GM18505 (cell line): Measurements from ENCODE around the gene ESAM.

Source experiments
- ATAC-seq: cut with Tn5 transposase; IDR thresholded peaks from one replicate; pipeline ENCODE4 v1.9.1; 2021; ENCODE audit not compliant: unreplicated experiment
- POLR2A ChIP-seq: IDR thresholded peaks from 4 replicates; pipeline ENCODE4 v1.6.1; 2011; ENCODE audit warnings: borderline replicate concordance; ENCODE audit not compliant: insufficient read depth, insufficient read length; ENCODE audit errors: extremely low read depth

The ESAM gene

DNA sequence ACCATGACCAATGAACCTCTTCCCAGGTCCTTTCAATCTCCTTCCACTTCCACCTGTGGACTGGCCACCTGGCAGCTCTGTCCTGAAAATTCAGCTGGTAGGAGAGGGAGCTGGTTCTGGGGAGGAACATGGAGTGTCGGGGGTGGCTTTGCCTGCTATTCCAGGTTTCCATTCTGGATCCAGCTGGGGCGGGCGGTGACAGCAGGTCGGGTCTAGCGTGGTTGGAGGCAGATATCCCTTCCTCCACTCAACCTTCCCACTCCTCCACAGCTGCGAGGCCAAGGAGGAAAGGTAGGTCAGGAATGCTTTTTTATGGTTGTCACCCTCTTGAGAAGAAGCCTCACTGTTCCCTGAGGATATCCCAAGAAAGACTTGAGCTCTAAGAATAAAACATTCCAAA lies 19.0 kb downstream of the ESAM start:
- TF ChIP-seq POLR2A, result no peak

DNA sequence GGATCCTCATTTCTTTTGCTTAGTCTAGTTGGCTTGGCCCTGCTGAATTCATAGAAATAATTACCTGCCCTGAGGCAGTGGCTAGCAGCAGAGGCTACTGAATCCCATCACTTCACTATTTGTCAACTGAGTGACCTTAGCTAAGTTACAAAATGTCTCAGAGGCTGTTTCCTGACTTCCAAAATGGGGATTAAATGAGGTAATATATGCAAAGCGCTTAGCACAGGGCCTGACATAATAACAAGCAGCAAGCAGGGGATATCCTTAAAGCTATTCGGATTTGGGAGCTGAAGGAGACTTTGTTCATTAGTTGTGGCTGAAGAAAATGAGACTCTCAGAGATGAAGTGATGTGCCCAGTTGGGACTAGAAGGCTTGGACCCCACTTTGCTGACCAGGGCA lies 19.5 kb downstream of the ESAM start:
- TF ChIP-seq POLR2A, result no peak
- ATAC-seq, result no peak

More for the DNA sequence above, 19.0 kb downstream of the ESAM start:
- ATAC-seq, result no peak

DNA sequence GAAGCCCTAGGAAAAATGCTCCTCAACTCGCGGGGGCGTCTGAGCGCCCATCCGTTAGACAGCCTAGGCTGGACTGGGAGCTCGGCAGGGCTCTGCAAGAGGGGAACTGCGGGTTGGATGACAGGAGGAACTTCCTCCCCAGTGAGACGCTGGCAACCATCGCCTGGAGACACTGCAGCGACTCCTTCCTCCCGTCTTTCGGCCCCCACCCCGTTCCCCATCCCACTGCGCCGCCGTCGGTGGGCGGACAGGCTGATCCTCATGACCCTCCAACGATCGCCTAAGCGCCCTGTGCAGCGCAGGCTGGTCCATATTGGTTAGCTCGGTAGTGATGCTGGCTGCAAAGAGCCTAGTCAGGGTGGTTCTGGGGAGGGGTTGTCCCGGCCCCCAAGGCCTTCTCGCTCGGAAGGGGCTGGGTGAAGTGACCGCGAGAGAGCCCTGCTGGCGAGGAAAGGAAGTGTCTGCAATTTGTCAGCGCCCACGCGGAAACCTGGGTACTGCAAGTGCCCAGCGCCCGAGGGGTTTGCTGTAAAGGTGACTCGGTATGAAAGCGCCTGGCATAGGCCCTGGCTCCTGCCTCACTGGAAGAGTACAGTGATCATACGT lies 21.7 kb downstream of the ESAM start:
- no peak for TF ChIP-seq POLR2A
- peak; percentile 38 for ATAC-seq

DNA sequence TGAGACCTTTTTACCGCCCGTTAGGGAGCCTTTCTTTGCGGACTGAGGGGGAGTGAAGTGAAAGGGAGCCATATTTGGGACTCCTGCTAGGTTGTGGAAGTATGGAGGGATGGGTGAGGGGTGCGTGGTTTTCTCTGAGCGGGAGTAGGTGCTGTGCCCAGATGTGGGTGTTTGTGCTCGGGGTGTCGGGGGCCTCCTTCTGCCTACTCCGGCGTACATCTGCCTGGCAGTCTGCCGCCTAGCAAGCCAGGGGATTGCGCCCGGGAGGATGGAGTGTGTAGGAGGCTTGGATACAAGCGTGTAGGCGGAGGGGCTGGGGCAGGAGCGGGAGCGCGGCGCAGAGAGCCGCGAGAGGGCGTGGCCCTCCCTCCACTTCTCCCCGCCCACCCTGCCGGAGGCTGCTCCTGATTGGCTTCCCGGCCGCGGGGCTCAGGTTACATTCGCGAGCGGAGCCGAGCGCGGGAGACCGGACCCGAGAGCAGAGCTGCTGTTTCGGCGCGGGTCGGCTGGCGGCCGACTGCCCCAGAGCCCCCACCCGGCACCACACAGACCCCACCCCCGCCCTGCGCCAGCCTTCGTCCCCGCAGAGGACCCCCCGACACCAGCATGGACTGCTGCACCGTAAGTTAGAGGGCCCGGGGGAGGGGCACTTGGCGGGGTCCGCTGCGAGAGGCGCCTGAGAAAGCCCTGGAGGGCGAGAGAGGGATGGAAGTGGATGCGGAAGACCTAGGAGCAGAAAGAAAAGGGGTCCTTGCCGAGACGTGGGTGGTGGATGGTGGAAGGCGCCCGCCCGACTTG lies 22.4 kb downstream of the ESAM start, which contains the start of gene NRGN:
Gene NRGN (plus strand): TSS at position 464 of the 798 bp plus-strand sequence. CDS start 143 bp downstream, at position 607.
- ATAC-seq, result peak; percentile 97
- no peak for TF ChIP-seq POLR2A

DNA sequence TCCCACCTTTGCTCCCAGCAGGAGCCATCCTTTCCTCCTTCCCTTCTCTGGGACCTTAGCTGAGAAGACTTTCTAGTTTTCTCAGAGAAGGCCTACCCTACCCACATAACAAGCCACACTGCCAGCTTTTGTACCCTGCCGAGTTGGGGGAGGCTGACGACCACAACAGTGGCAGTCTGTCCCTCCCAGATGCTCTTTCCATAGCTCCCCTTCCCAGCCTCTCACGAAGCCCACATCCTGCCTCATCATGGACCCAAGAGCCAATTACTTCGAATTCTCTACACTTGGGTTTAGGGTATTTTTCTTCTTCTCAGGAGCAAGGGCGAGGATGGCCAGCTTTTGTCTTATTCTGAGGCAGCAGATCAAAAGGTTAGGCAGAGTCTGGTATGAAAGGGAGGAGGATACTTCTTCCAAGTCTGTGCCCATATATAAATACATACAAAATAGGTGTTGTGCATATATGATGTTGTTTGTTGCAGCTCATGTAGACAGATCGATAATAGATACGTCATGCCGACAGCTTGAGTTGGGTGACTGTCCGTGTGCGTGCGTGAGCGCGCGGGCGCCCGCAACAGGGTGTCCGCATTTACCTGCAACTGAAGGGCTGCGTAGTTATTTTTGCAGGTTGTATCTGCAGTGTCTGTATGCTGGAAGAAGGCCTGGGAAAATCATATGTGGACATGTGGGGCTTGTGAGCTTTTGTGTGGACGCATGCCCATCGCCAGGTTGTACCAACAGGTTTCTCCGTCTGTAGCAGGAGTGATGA lies 23.2 kb downstream of the ESAM start:
- no peak for ATAC-seq

DNA sequence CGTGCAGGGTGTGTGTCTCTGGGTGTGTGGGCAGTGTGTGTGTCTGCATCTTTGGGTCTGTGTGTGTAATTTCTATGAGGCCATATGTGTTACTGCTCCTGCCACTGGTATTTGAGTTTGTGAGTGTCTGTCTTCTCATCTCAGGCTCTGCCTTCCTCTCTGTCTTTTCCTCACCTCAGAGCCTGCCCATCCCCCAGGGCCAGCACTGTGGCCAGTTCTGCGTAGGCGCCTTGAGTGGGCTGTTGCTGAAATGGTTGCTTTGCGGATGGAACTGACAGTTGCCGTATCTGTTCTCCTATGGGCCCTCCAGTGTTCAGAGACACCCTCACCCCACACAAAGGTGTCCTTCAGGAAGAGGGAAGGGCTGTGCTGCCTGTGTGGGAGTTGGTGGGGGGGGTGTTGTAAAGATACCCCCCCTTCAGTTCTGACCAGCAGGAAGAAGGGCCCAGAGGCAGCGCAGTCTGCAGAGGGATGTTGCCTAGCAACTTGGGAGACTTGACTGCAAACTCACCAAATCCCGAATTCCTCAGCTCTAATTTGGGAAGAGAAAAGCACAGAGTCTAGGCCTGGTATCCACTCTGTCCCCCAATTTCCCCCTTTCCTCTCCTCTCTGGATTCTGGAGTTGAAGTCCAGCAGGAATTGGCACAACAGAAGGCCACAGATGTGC lies 24.3 kb downstream of the ESAM start:
- no peak for TF ChIP-seq POLR2A
- ATAC-seq, result no peak

More for the DNA sequence above, 23.2 kb downstream of the ESAM start:
- no peak for TF ChIP-seq POLR2A

DNA sequence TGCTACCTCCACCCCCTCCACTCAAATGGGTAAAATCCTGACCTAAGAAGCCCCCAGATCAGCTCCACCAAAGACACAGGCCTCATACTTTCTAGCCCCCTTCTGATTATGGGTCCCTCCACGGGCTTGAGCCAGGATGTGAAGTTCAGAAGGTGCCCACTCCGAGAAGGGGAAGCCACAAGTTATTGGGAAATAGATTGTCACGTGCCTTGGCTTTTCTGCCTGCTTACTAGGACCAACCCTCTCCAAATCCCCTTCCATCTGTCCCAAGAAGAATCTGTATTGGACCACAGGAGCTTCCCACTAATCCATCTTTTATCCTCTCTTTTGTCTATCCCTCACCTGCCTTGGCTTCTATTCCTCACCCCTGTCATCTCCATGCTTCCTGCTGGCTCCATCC lies 25.4 kb downstream of the ESAM start:
- no peak for ATAC-seq
- no peak for TF ChIP-seq POLR2A

DNA sequence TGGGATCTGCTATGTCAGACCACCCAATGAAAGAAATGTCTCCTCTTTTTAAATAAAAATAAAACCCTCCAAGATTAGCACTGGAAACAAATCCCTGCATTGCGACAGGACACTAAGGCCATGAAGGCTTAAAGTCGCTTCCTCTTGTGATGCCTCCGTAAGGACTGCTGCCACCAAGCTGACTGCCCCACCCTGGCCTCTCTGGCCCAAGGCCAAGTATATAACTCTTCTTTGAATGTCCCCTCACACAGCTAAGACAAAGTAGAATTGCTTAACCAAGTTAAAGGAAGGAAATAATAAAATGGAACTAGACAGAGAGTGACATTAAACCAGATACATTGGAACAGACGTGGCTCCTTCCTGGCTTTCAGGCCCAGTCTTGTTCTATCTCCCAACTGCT lies 29.9 kb downstream of the ESAM start:
- ATAC-seq, result no peak
- TF ChIP-seq POLR2A, result no peak

DNA sequence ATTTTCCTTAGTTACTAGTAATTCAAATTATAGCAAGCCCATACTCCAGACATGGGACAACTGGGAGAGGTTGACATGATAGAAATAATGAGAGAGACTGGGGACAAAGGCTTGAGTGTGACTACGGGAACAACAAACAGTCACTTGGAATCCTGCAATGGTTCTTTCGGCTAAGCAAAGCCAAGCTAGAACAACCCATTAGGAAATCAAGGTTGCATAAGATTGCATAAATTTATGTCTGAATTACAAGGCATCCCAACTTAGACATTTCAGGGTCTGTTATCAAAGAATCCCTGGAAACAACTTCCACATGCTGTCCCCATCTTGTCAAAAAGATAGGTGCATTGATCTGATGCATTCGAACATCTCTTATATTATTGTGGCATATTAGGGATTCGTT lies 32.5 kb downstream of the ESAM start:
- ATAC-seq, result no peak
- no peak for TF ChIP-seq POLR2A

DNA sequence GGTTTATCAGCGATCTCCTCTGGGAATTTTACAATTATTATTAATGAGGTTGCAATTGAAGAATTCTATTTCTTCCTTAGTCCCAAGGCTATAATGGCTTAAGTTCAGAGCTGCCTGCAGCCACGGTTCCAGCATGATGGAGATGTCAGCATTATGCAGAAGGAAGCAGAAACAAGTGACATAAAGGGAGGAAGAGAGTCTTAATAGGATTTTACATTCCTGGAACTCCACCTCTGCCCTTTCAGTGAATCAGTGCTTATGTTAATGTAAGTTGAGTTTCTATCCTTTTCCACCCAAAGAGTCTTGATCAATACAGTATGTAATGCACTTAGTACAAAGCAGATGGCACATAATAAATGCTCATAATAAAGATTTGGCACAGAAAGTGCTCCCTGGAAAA lies 34.0 kb downstream of the ESAM start:
- TF ChIP-seq POLR2A, result no peak
- no peak for ATAC-seq

DNA sequence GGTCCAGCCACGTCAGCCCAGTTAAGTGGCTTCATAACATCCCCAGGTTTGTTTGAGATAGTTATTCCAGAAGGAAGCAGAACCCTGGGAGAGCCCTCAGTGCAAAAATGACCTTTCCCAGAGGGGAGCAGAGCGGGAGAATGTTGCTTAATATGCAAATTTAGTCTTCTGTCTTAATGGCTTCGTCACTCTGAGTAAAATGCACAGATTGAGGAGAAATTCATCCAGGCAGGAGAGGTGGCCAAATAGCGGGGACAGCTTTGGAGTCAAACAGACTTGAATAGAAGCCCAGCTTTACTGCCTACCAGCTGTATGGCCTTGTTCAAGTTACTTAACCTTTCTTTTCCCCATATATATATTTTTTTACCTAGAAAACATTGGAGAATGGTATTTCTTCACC lies 34.6 kb downstream of the ESAM start:
- ATAC-seq, result no peak
- no peak for TF ChIP-seq POLR2A

DNA sequence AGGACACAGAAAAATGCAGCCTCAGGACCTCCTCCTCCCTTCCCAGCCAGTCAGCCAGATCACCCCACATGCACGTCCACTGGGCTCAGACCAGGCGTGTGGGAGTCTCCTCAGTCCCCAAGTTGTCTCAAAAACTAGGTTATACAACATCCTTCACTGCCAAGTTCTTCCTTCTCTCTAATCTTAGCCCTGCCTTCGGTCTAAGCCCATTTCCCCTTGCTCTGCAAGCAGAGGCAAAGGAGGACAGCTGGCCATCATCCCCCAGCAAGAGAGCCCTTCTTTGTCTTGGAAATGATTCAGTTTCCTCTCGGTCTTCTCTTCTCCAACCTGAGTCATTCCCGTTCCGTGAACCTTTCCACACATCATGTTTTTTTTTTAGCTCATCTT lies 36.4 kb downstream of the ESAM start:
- peak; percentile 18 for ATAC-seq
- no peak for TF ChIP-seq POLR2A
